Astrocyte (in vitro differentiated cells and primary cell): ENCODE results near the gene PCCA.

Experiments used
- EZH2 ChIP-seq: IDR thresholded peaks from 2 replicates; pipeline ENCODE4 v1.6.1; 2012; ENCODE audit warnings: mild to moderate bottlenecking, low read length, inconsistent platforms; ENCODE audit not compliant: insufficient read depth
- TF ChIP-seq, protein P1 (sequence below): IDR thresholded peaks from 2 replicates; pipeline ENCODE4 v1.5.1; 2011; ENCODE audit warnings: low read depth, mild to moderate bottlenecking, inconsistent platforms, low read length, moderate library complexity; ENCODE audit not compliant: insufficient read depth

DNA sequence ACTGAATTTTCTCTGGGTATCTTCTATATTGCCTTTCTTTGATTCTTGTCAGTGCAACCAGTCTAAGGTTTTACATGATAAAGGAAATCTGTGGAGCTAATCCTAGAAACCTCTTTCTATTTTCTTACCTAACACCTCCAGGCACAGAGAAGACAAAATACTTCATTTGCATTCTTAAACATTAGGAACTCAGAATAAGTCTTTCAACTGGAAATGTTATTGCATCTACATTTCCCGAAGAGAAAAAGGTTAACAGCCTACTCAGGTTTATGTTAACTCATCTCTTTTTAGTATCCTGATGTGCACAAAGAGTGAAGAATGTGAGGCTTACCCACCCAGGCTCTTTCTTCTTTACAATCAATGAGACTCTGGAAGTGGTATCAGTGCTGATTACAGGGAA is 106.7 kb downstream of the PCCA start:
- TF ChIP-seq, protein P1, sequence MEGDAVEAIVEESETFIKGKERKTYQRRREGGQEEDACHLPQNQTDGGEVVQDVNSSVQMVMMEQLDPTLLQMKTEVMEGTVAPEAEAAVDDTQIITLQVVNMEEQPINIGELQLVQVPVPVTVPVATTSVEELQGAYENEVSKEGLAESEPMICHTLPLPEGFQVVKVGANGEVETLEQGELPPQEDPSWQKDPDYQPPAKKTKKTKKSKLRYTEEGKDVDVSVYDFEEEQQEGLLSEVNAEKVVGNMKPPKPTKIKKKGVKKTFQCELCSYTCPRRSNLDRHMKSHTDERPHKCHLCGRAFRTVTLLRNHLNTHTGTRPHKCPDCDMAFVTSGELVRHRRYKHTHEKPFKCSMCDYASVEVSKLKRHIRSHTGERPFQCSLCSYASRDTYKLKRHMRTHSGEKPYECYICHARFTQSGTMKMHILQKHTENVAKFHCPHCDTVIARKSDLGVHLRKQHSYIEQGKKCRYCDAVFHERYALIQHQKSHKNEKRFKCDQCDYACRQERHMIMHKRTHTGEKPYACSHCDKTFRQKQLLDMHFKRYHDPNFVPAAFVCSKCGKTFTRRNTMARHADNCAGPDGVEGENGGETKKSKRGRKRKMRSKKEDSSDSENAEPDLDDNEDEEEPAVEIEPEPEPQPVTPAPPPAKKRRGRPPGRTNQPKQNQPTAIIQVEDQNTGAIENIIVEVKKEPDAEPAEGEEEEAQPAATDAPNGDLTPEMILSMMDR: no peak
- no peak for TF ChIP-seq EZH2
